H1 (cell line): ENCODE data around the gene PLBD2. TPM values are rescaled to one million over a fixed set of nuclear protein-coding genes. Genes with fewer than 3 reads are reported as not detected.

ENCODE experiments used
- CTCF ChIA-PET: fragments of 300-600 bp; sonication (Branson Sonifier 250); formaldehyde crosslinking; loops from one replicate; lab custom pipeline; 2021; ENCODE audit not compliant: partially characterized antibody; lab: Charles Lee
- POLR2A ChIA-PET: fragments of 300-600 bp; sonication (Branson Sonifier 250); formaldehyde crosslinking; loops from one replicate; lab custom pipeline; 2021; ENCODE audit warnings: inconsistent platforms; ENCODE audit not compliant: partially characterized antibody; lab: Charles Lee
- DNase-seq, 2 experiments: peaks; one replicate each; pipeline versions ENCODE4 v3.0.0 to v3.0.0-alpha.2; 2010 to 2022; ENCODE audit warnings: low spot score in 2 of 2, low read depth in 1 of 2, mixed read lengths in 1 of 2
- FAIRE-seq: peaks from 2 replicates; lab custom pipeline; 2011; peaks lifted over from hg19 to GRCh38; lab: Jason Lieb, UNC
- H2AFZ ChIP-seq: 2 replicates; pipeline ENCODE4 v1.8.1; 2012; ENCODE audit warnings: low read length, inconsistent platforms
- H2AK5ac ChIP-seq: 2 replicates; pipeline ENCODE4 v1.6.1; 2013; ENCODE audit warnings: low read depth, low read length
- H2BK120ac ChIP-seq: replicated peaks from 2 replicates; pipeline ENCODE3; 2013; ENCODE audit warnings: low read depth, low read length, inconsistent platforms
- H2BK12ac ChIP-seq: 2 replicates; pipeline ENCODE4 v1.6.1; 2013; ENCODE audit warnings: low read depth, low read length
- H2BK15ac ChIP-seq: 2 replicates; pipeline ENCODE4 v1.6.1; 2013; ENCODE audit warnings: low read length
- H2BK20ac ChIP-seq: 2 replicates; pipeline ENCODE4 v1.6.1; 2013; ENCODE audit warnings: low read length
- H2BK5ac ChIP-seq: 2 replicates; pipeline ENCODE4 v1.6.1; 2013; ENCODE audit warnings: low read depth, low read length
- H3K14ac ChIP-seq: 2 replicates; pipeline ENCODE4 v1.6.1; 2013; ENCODE audit warnings: inconsistent platforms; ENCODE audit not compliant: insufficient read length
- H3K18ac ChIP-seq: 2 replicates; pipeline ENCODE4 v1.6.1; 2013; ENCODE audit warnings: low read length; ENCODE audit errors: extremely low read depth
- H3K23ac ChIP-seq: 2 replicates; pipeline ENCODE4 v1.6.1; 2013; ENCODE audit warnings: inconsistent platforms; ENCODE audit not compliant: insufficient read length
- H3K23me2 ChIP-seq: 2 replicates; pipeline ENCODE4 v1.6.1; 2013; ENCODE audit warnings: low read depth, low read length
- H3K27ac ChIP-seq: 2 replicates; pipeline ENCODE4 v1.6.1; 2011; ENCODE audit warnings: low read depth, low read length, inconsistent platforms
- H3K27me3 ChIP-seq, 4 experiments: replicated peaks in 1 of 4; 1 replicate in 1 of 4; 2 replicates in 3 of 4; pipeline versions ENCODE4 v1.6.1 to v1.8.1; 2011 to 2013; ENCODE audit warnings: low read length in 3 of 4, mild to moderate bottlenecking in 3 of 4, inconsistent platforms in 2 of 4, mixed read lengths in 2 of 4, moderate library complexity in 1 of 4; ENCODE audit not compliant: control insufficient read depth in 3 of 4, insufficient read depth in 3 of 4; ENCODE audit errors: extremely low read depth in 1 of 4
- H3K36me3 ChIP-seq, 4 experiments: 2 replicates each; pipeline versions ENCODE4 v1.6.1 to v1.8.1; 2011 to 2013; ENCODE audit warnings: mild to moderate bottlenecking in 4 of 4, low read length in 3 of 4, moderate library complexity in 2 of 4, control low read depth in 1 of 4, inconsistent platforms in 1 of 4; ENCODE audit not compliant: insufficient read depth in 4 of 4, control insufficient read depth in 2 of 4
- H3K4ac ChIP-seq: replicated peaks from 2 replicates; pipeline ENCODE3; 2013; ENCODE audit warnings: low read length, low read depth, mixed read lengths, inconsistent platforms; ENCODE audit not compliant: insufficient read length
- H3K4me1 ChIP-seq, 4 experiments: replicated peaks in 1 of 4; 1 replicate in 1 of 4; 2 replicates in 3 of 4; pipeline versions ENCODE4 v1.6.1 to v1.8.1; 2011 to 2013; ENCODE audit warnings: low read length in 3 of 4, inconsistent platforms in 2 of 4, mixed read lengths in 1 of 4; ENCODE audit not compliant: insufficient read depth in 4 of 4, control insufficient read depth in 3 of 4
- H3K4me2 ChIP-seq, 2 experiments: 2 replicates each; pipeline versions ENCODE4 v1.6.1 to v1.8.1; 2011 to 2013; ENCODE audit warnings: low read depth in 2 of 2, low read length in 2 of 2, control low read depth in 1 of 2, inconsistent platforms in 1 of 2, mild to moderate bottlenecking in 1 of 2; ENCODE audit not compliant: insufficient read depth in 1 of 2
- H3K4me3 ChIP-seq, 4 experiments: fragments of 200-600, 300-600 bp in 1 of 4; sonication (generic), shearing (Covaris generic), sonication (Bioruptor Twin) in 1 of 4; 2 replicates each; pipeline versions ENCODE4 v1.5.1 to v1.8.1; 2011 to 2016; ENCODE audit warnings: low read length in 4 of 4, low read depth in 3 of 4, control low read depth in 2 of 4, inconsistent platforms in 2 of 4, mild to moderate bottlenecking in 2 of 4, mixed read lengths in 1 of 4, moderate library complexity in 1 of 4; ENCODE audit not compliant: insufficient read depth in 2 of 4; ENCODE audit errors: extremely low read depth in 1 of 4
- H3K56ac ChIP-seq: replicated peaks from 2 replicates; pipeline ENCODE3; 2013; ENCODE audit warnings: low read depth, mild to moderate bottlenecking, mixed read lengths, low read length, inconsistent platforms; ENCODE audit not compliant: insufficient read length
- H3K79me1 ChIP-seq: 2 replicates; pipeline ENCODE4 v1.6.1; 2013; ENCODE audit warnings: low read depth, low read length, control low read depth
- H3K79me2 ChIP-seq, 2 experiments: 2 replicates each; pipeline versions ENCODE4 v1.6.1 to v1.8.1; 2012 to 2013; ENCODE audit warnings: low read length in 2 of 2, mild to moderate bottlenecking in 2 of 2, inconsistent platforms in 1 of 2; ENCODE audit not compliant: insufficient read depth in 2 of 2, control insufficient read depth in 1 of 2
- H3K9ac ChIP-seq, 4 experiments: replicated peaks in 1 of 4; 1 replicate in 1 of 4; 2 replicates in 3 of 4; pipeline versions ENCODE4 v1.6.1 to v1.8.1; 2011 to 2013; ENCODE audit warnings: low read depth in 3 of 4, low read length in 3 of 4, control low read depth in 2 of 4, mild to moderate bottlenecking in 2 of 4, moderate library complexity in 2 of 4, inconsistent platforms in 1 of 4; ENCODE audit errors: extremely low read depth in 1 of 4
- H3K9me3 ChIP-seq, 2 experiments: 2 replicates each; pipeline versions ENCODE4 v1.6.1 to v1.8.1; 2012 to 2013; ENCODE audit warnings: mild to moderate bottlenecking in 2 of 2, moderate library complexity in 2 of 2, control low read depth in 1 of 2, inconsistent platforms in 1 of 2, low read depth in 1 of 2, low read length in 1 of 2, mixed read lengths in 1 of 2; ENCODE audit not compliant: insufficient read depth in 2 of 2
- H4K20me1 ChIP-seq, 2 experiments: replicated peaks in 1 of 2; 2 replicates each; pipeline versions ENCODE3 to v1.8.1; 2011 to 2013; ENCODE audit warnings: inconsistent platforms in 2 of 2, low read length in 2 of 2, mild to moderate bottlenecking in 1 of 2; ENCODE audit not compliant: insufficient read depth in 2 of 2, control insufficient read depth in 1 of 2
- H4K5ac ChIP-seq: 2 replicates; pipeline ENCODE4 v1.6.1; 2013; ENCODE audit warnings: low read length, low read depth, mixed read lengths, inconsistent platforms; ENCODE audit not compliant: insufficient read length
- H4K8ac ChIP-seq: 2 replicates; pipeline ENCODE4 v1.8.0; 2013; ENCODE audit warnings: mild to moderate bottlenecking, moderate library complexity, low read length, inconsistent platforms; ENCODE audit not compliant: insufficient read depth; ENCODE audit errors: extremely low read depth
- H4K91ac ChIP-seq: replicated peaks from 2 replicates; pipeline ENCODE3; 2013; ENCODE audit warnings: low read length, mixed read lengths, inconsistent platforms; ENCODE audit not compliant: insufficient read length
- CBX8 ChIP-seq: fragments of 300-800, 300-1000 bp; sonication (generic); IDR thresholded peaks from 2 replicates; pipeline ENCODE4 v1.7.1; 2016; ENCODE audit warnings: low read depth, low read length, borderline replicate concordance
- EGR1 ChIP-seq: IDR thresholded peaks from 2 replicates; pipeline ENCODE4 v1.6.1; 2011; ENCODE audit warnings: low read depth, low read length, borderline replicate concordance
- EP300 ChIP-seq, 2 experiments: IDR thresholded peaks; 1 replicate in 1 of 2; 2 replicates in 1 of 2; pipeline ENCODE4 v1.6.1; 2011 to 2012; ENCODE audit warnings: low read depth in 2 of 2, low read length in 2 of 2, mild to moderate bottlenecking in 2 of 2, borderline replicate concordance in 1 of 2, inconsistent platforms in 1 of 2, moderate library complexity in 1 of 2
- EZH2 ChIP-seq: fragments of 200-600 bp; sonication (generic); IDR thresholded peaks from 2 replicates; pipeline ENCODE4 v1.7.1; 2012; ENCODE audit warnings: low read depth, mild to moderate bottlenecking, moderate library complexity, low read length, inconsistent platforms; ENCODE audit not compliant: severe bottlenecking
- GTF2F1 ChIP-seq: IDR thresholded peaks from 2 replicates; pipeline ENCODE4 v1.6.1; 2012; ENCODE audit warnings: low read depth, low read length, improper control_type of control experiment, borderline replicate concordance
- JUN ChIP-seq: IDR thresholded peaks from 2 replicates; pipeline ENCODE4 v1.6.1; 2011; ENCODE audit warnings: low read depth, mild to moderate bottlenecking, improper control_type of control experiment, low read length
- NRF1 ChIP-seq: IDR thresholded peaks from 2 replicates; pipeline ENCODE4 v1.6.1; 2011; ENCODE audit warnings: mild to moderate bottlenecking, low read depth, low read length, improper control_type of control experiment
- RFX5 ChIP-seq: IDR thresholded peaks from 2 replicates; pipeline ENCODE4 v1.6.1; 2011; ENCODE audit warnings: low read depth, low read length, improper control_type of control experiment, borderline replicate concordance
- RXRA ChIP-seq: IDR thresholded peaks from 2 replicates; pipeline ENCODE4 v1.6.1; 2011; ENCODE audit warnings: low read depth, mild to moderate bottlenecking, low read length, moderate library complexity; ENCODE audit not compliant: insufficient read depth
- SIN3A ChIP-seq, 2 experiments: IDR thresholded peaks in 1 of 2; conservative IDR thresholded peaks in 1 of 2; 2 replicates each; pipeline ENCODE4 v1.6.1; 2011 to 2012; ENCODE audit warnings: low read length in 2 of 2, improper control_type of control experiment in 1 of 2, low read depth in 1 of 2, mild to moderate bottlenecking in 1 of 2
- SP1 ChIP-seq: IDR thresholded peaks from 2 replicates; pipeline ENCODE4 v1.6.1; 2011; ENCODE audit warnings: low read depth, low read length
- TBP ChIP-seq: IDR thresholded peaks from 2 replicates; pipeline ENCODE4 v1.6.1; 2011; ENCODE audit warnings: low read depth, low read length, improper control_type of control experiment
- WGBS, 2 experiments: shearing (Covaris generic) in 1 of 2; methylation state at CpG; one replicate each; pipeline versions ENCODE4 v1.1.6 to v1.1.7; 2013 to 2015; ENCODE audit warnings: low lambda C conversion rate in 2 of 2, mixed read lengths in 2 of 2, inconsistent platforms in 1 of 2, low coverage in 1 of 2, missing lambda C conversion rate in 1 of 2; ENCODE audit not compliant: insufficient replicate concordance in 2 of 2, insufficient coverage in 1 of 2, insufficient read length in 1 of 2; ENCODE audit errors: extremely low coverage in 1 of 2, missing lambda C conversion rate in 1 of 2; 5-methylcytosine and 5-hydroxymethylcytosine counted together
- polyA plus RNA-seq, 7 experiments: library from polyadenylated mRNA; depleted of rRNA in 3 of 7; stranded (reverse) in 5 of 7; unstranded in 2 of 7; fragments of >200 nt in 5 of 7; fragments of 200-250 nt in 2 of 7; gene quantifications; 1 replicate in 5 of 7; 2 replicates in 1 of 7; 4 replicates in 1 of 7; pipeline versions ENCODE4 v1.2.1 to v1.2.3, GENCODE V29; 2011 to 2013; ENCODE audit warnings: missing spikeins in 2 of 7, mixed read lengths in 2 of 7
- total RNA-seq: library from RNA; stranded (reverse); fragmentation: NEBNext Ultra II Directional; extraction: Animal tissue kit (Norgen Biotek cat#: 25700); gene quantifications from 2 replicates; pipeline ENCODE4 v1.2.1, GENCODE V29; 2021
- TF ChIP-seq, protein P1 (sequence below): IDR thresholded peaks from 2 replicates; pipeline ENCODE4 v1.6.1; 2011; ENCODE audit warnings: low read length, improper control_type of control experiment

The PLBD2 gene
- total and polyA plus RNA-seq, 2 of the 8 experiments (the other 6 are each of a cell fraction or from before 2014, with no cell fraction given) = 16.8 to 33.5 TPM

DNA sequence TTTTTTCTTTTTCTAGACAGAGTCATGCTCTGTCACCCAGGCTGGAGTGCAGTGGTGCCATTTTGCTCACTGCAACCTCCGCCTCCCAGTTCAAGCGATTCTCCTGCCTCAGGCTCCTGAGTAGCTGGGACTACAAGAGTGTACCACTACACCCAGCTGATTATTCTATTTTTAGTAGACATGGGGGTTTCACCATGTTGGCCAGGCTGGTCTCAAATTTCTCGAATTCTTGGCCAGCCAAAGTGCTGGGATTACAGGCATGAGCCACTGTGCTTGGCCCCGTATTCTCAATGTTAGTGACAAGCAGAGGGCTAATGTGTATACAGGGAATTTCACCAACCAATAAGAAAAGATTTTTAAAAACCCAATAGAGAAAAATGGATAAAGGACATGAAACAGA is 8.4 kb downstream of the PLBD2 start:
- H4K8ac ChIP-seq = no peak overlapping the region
- peaks cover 5% of the 10 kb centered on the region for H3K79me1 ChIP-seq
- H4K20me1 ChIP-seq = peaks cover 2 to 3% of the 10 kb centered on the region in 2 experiments
- H3K23me2 ChIP-seq = no peaks in the 10 kb centered on the region
- no peaks in the 10 kb centered on the region; a peak in 1 of 8 replicates for H3K36me3 ChIP-seq
- no peak overlapping the region for H3K23ac ChIP-seq
- ChIA-PET POLR2A (interaction anchor here (0.8 kb wide), 1 partner anchor 130 kb away, joined by 3 read pairs; no protein-coding TSS in a partner anchor), CTCF (interaction anchor here (1.0 to 1.9 kb wide), 2 partner anchors 58 to 95 kb away, joined by 3 to 7 read pairs; no protein-coding TSS in a partner anchor)
- H3K56ac ChIP-seq = no peak overlapping the region
- H3K4me2 ChIP-seq = no peak overlapping the region
- H3K4me1 ChIP-seq = no peaks in the 10 kb centered on the region
- FAIRE-seq (no peak), DNase-seq (no peak)
- H2BK120ac ChIP-seq = no peak overlapping the region
- H2BK5ac ChIP-seq = no peak overlapping the region
- no peak overlapping the region for H2AFZ ChIP-seq
- no peak overlapping the region for H3K27ac ChIP-seq
- no peaks in the 10 kb centered on the region for H3K79me2 ChIP-seq
- H2BK12ac ChIP-seq = no peak overlapping the region
- no peaks in the 10 kb centered on the region for H3K27me3 ChIP-seq
- no peak overlapping the region for H2AK5ac ChIP-seq
- no peak overlapping the region for H3K14ac ChIP-seq
- no peak overlapping the region for H3K4ac ChIP-seq
- no peak overlapping the region for H2BK20ac ChIP-seq
- H2BK15ac ChIP-seq = no peak overlapping the region
- no peak overlapping the region for H4K5ac ChIP-seq
- no peak overlapping the region for H3K4me3 ChIP-seq
- H4K91ac ChIP-seq = no peak overlapping the region
- no peaks in the 10 kb centered on the region for H3K9me3 ChIP-seq
- 77% methylated on average over 4 of the region's 4 CpGs; no CpG with 5 or more reads in 1 of the 2 experiments for WGBS, 2 experiments
- no peak overlapping the region for H3K9ac ChIP-seq
- no peak overlapping the region for H3K18ac ChIP-seq
- TF ChIP-seq NRF1 = no peak
- no peak for TF ChIP-seq CBX8
- no peak for TF ChIP-seq EGR1
- no peak for TF ChIP-seq EZH2
- no peak for TF ChIP-seq RXRA
- no peak for TF ChIP-seq SP1
- no peak for TF ChIP-seq EP300 (IDR thresholded peaks at IDR 0.05; ENCODE audit: borderline replicate concordance in 1 of 2, low read depth in 2 of 2, low read length in 2 of 2)
- TF ChIP-seq RFX5 = no peak
- TF ChIP-seq JUN = no peak
- TF ChIP-seq SIN3A (conservative IDR thresholded peaks at IDR 0.05 in 1 of 2, IDR thresholded peaks at IDR 0.05 in 1 of 2; ENCODE audit: low read depth in 1 of 2, low read length in 2 of 2) = no peak
- TF ChIP-seq GTF2F1 = no peak
- no peak for TF ChIP-seq TBP
- TF ChIP-seq, protein P1, sequence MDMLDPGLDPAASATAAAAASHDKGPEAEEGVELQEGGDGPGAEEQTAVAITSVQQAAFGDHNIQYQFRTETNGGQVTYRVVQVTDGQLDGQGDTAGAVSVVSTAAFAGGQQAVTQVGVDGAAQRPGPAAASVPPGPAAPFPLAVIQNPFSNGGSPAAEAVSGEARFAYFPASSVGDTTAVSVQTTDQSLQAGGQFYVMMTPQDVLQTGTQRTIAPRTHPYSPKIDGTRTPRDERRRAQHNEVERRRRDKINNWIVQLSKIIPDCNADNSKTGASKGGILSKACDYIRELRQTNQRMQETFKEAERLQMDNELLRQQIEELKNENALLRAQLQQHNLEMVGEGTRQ = no peak
